IMR-90 (cell line): ENCODE measurements around the gene OR10K1.

Source experiments
- BHLHE40 ChIP-seq: fragments of 150-350 bp; IDR thresholded peaks from 2 replicates; pipeline ENCODE4 v1.6.1; 2016; ENCODE audit warnings: mild to moderate bottlenecking, low read depth, low read length
- POLR2A ChIP-seq: IDR thresholded peaks from 2 replicates; pipeline ENCODE4 v1.6.1; 2012; ENCODE audit warnings: mild to moderate bottlenecking, low read depth, low read length
- RAD21 ChIP-seq: IDR thresholded peaks from 2 replicates; pipeline ENCODE4 v1.6.1; 2012; ENCODE audit warnings: low read length, improper control_type of control experiment
- SMC3 ChIP-seq: fragments of 150-350 bp; IDR thresholded peaks from 2 replicates; pipeline ENCODE4 v1.6.1; 2016; ENCODE audit warnings: low read depth, mild to moderate bottlenecking, antibody characterized with exemption, low read length, moderate library complexity
- TF ChIP-seq, protein P1 (sequence below): conservative IDR thresholded peaks from 2 replicates; pipeline ENCODE4 v1.5.1; 2012; ENCODE audit warnings: mild to moderate bottlenecking, low read depth, low read length, improper control_type of control experiment

DNA sequence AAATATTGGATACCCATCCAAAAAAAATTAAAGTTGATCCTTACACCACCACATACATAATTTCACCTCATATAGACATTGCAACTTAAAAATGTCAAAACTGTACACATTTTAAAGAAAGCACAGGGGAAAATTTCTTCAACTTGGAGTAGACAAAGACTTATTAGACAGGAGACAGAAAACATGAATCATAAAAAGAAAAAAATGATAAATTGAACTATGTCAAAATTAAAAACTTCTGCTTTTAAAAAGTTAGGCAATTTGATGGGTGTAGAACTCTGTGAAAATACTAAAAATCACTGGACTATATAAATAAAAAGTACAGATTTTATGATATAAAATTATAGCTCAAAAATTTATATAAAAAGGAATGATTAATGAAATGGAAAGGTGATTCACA, 4.4 kb upstream of the OR10K1 start:
- TF ChIP-seq POLR2A (no peak), BHLHE40 (no peak), SMC3 (no peak), RAD21 (no peak)
- TF ChIP-seq, protein P1, sequence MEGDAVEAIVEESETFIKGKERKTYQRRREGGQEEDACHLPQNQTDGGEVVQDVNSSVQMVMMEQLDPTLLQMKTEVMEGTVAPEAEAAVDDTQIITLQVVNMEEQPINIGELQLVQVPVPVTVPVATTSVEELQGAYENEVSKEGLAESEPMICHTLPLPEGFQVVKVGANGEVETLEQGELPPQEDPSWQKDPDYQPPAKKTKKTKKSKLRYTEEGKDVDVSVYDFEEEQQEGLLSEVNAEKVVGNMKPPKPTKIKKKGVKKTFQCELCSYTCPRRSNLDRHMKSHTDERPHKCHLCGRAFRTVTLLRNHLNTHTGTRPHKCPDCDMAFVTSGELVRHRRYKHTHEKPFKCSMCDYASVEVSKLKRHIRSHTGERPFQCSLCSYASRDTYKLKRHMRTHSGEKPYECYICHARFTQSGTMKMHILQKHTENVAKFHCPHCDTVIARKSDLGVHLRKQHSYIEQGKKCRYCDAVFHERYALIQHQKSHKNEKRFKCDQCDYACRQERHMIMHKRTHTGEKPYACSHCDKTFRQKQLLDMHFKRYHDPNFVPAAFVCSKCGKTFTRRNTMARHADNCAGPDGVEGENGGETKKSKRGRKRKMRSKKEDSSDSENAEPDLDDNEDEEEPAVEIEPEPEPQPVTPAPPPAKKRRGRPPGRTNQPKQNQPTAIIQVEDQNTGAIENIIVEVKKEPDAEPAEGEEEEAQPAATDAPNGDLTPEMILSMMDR = no peak
